HepG2 (cell line): ENCODE results near the gene NKRF.

Experiments
- CHCHD3 ChIP-seq: sonication (generic); formaldehyde crosslinking; IDR thresholded peaks from 2 replicates; pipeline ENCODE4 v1.8.0; 2022; ENCODE audit warnings: mild to moderate bottlenecking, missing genetic modification reagents, moderate library complexity
- EP300 ChIP-seq, 3 experiments: sonication (generic) in 1 of 3; formaldehyde crosslinking in 1 of 3; IDR thresholded peaks; 2 replicates each; pipeline versions ENCODE4 v1.5.1 to v1.6.1; 2011 to 2020; ENCODE audit warnings: low read depth in 2 of 3, low read length in 2 of 3, borderline replicate concordance in 1 of 3, improper control_type of control experiment in 1 of 3, mild to moderate bottlenecking in 1 of 3, missing genetic modification reagents in 1 of 3, moderate library complexity in 1 of 3
- KLF16 ChIP-seq, 2 experiments: sonication (generic) in 1 of 2; formaldehyde crosslinking in 1 of 2; IDR thresholded peaks; 2 replicates each; pipeline versions ENCODE4 v1.6.1 to v1.8.0; 2016 to 2023; ENCODE audit warnings: missing genetic modification reagents in 2 of 2, missing compliant biosample characterization in 1 of 2
- MEIS1 ChIP-seq: sonication (generic); formaldehyde crosslinking; IDR thresholded peaks from 2 replicates; pipeline ENCODE4 v1.9.0; 2021; ENCODE audit warnings: mild to moderate bottlenecking, missing genetic modification reagents, moderate library complexity, borderline replicate concordance
- NFKB2 ChIP-seq: sonication (generic); formaldehyde crosslinking; IDR thresholded peaks from 2 replicates; pipeline ENCODE4 v1.4.0; 2020; ENCODE audit warnings: missing genetic modification reagents, borderline replicate concordance
- PATZ1 ChIP-seq: sonication (generic); formaldehyde crosslinking; IDR thresholded peaks from 2 replicates; pipeline ENCODE4 v1.4.0; 2020; ENCODE audit warnings: missing genetic modification reagents
- PCBP2 ChIP-seq: fragments of 200-400 bp; formaldehyde crosslinking; optimal IDR thresholded peaks from 2 replicates; pipeline ENCODE3; 2018; ENCODE audit warnings: low read length, low read depth; ENCODE audit not compliant: poor library complexity, severe bottlenecking
- RELA ChIP-seq: sonication (generic); formaldehyde crosslinking; IDR thresholded peaks from 2 replicates; pipeline ENCODE4 v1.4.0; 2020; ENCODE audit warnings: missing genetic modification reagents
- ZNF142 ChIP-seq: sonication (generic); formaldehyde crosslinking; IDR thresholded peaks from 2 replicates; pipeline ENCODE4 v1.4.0; 2020; ENCODE audit warnings: missing genetic modification reagents
- TF ChIP-seq, protein P1 (sequence below): sonication (generic); formaldehyde crosslinking; IDR thresholded peaks from 2 replicates; pipeline ENCODE4 v1.5.0; 2020; ENCODE audit warnings: mild to moderate bottlenecking, missing genetic modification reagents, moderate library complexity
- TF ChIP-seq, protein P2 (sequence below): sonication (generic); formaldehyde crosslinking; IDR thresholded peaks from 2 replicates; pipeline ENCODE4 v1.8.1; 2023; ENCODE audit warnings: mild to moderate bottlenecking, inconsistent platforms, moderate library complexity, missing genetic modification reagents, borderline replicate concordance

DNA sequence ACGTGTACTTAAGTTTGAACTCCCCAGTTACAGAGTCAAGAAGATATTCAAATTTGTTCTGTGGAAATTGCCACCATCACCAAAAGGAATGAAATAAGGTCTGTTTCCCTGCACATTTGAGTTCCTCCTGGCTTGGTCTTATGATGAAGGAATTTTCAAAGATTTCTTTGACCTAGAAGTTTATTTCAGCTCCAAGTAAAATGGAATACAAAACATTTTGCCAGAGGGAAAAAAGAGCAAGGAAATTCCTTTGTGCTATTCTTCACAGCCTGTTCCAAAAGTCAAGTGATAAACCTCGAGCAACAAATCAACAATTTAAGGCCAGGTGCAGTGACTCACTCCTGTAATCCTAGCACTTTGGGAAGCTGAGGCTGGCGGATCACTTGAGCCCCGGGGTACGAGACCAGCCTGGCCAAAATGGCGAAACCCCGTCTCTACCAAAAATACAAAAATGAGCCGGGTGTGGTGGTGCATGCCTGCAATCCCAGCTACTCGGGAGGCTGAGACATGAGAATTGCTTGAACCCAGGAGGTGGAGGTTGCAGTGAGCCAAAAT lies 3.4 kb downstream of the NKRF start:
- TF ChIP-seq CHCHD3 (CRISPR knock-in tag) (no peak), NFKB2 (CRISPR knock-in tag) (no peak), ZNF142 (no peak), PCBP2 (no peak), PATZ1 (CRISPR knock-in tag) (no peak), MEIS1 (CRISPR knock-in tag) (no peak), KLF16 (CRISPR knock-in tag; IDR thresholded peaks at IDR 0.05) (no peak), EP300 (IDR thresholded peaks at IDR 0.05; ENCODE audit: low read depth in 2 of 2, low read length in 2 of 2) (no peak), EP300 (CRISPR knock-in tag; IDR thresholded peaks at IDR 0.05; ENCODE audit: borderline replicate concordance) (no peak), RELA (CRISPR knock-in tag) (no peak)
- TF ChIP-seq, protein P1, sequence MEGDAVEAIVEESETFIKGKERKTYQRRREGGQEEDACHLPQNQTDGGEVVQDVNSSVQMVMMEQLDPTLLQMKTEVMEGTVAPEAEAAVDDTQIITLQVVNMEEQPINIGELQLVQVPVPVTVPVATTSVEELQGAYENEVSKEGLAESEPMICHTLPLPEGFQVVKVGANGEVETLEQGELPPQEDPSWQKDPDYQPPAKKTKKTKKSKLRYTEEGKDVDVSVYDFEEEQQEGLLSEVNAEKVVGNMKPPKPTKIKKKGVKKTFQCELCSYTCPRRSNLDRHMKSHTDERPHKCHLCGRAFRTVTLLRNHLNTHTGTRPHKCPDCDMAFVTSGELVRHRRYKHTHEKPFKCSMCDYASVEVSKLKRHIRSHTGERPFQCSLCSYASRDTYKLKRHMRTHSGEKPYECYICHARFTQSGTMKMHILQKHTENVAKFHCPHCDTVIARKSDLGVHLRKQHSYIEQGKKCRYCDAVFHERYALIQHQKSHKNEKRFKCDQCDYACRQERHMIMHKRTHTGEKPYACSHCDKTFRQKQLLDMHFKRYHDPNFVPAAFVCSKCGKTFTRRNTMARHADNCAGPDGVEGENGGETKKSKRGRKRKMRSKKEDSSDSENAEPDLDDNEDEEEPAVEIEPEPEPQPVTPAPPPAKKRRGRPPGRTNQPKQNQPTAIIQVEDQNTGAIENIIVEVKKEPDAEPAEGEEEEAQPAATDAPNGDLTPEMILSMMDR (CRISPR knock-in tag): no peak
- TF ChIP-seq, protein P2, sequence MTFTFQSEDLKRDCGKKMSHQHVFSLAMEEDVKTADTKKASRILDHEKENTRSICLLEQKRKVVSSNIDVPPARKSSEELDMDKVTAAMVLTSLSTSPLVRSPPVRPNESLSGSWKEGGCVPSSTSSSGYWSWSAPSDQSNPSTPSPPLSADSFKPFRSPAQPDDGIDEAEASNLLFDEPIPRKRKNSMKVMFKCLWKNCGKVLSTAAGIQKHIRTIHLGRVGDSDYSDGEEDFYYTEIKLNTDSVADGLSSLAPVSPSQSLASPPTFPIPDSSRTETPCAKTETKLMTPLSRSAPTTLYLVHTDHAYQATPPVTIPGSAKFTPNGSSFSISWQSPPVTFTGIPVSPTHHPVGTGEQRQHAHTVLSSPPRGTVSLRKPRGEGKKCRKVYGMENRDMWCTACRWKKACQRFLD (CRISPR knock-in tag): no peak
